ELR (cell line): ENCODE results near the gene ZNF319.

Source experiments
- DNase-seq: peaks from one replicate; pipeline ENCODE4 v3.0.0-alpha.2; 2015; ENCODE audit warnings: low read depth

ZNF319 gene

GRCh38 chr16:58037365-58038057, 37.0 kb upstream of the ZNF319 start:
- DNase-seq: no peak

- DNase-seq: no peak
These were observed 36.5 kb upstream of the ZNF319 start for GRCh38 chr16:58036943-58037342.

DNA sequence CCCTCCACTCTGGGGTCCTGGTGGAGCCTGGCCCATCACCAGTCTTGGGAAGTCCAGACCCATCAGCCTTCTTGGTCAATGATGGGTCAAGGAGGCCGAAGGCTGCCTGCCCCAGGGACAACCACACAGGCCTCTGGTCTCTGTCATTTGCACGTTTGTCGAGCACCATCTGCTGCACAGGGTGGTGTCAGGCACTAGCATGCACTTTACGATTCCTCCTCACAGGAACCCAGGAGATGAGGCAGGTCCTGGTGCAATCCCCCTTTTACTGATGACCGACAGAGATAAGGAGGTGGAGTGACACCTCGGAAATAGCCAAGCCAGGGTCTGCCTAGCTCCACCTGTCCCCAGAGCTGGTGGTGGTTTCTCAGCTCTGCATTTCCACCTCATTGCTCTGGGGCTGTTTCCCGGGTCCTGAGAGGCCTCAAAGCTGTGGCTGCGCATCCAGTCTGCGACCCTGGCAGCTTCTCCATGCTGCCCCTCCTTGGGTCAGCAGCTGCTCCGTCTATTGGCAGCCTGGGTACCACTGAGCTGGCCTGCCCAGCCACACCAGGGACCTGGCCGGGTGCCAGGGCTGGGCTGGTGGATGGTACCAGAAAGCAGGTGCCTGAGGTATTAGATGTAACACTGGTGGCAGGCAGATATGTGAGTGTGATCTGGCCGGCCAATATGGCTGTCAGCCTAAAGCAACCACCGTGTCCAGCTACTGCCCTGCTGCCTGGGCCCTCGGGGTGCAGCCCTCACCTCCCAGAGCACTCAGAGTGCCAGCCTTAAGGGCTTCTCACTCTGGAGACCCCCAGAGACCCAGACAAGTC, 35.1 kb upstream of the ZNF319 start:
- DNase-seq: no peak

GRCh38 chr16:58034774-58035173, 34.3 kb upstream of the ZNF319 start:
- DNase-seq: no peak

DNA sequence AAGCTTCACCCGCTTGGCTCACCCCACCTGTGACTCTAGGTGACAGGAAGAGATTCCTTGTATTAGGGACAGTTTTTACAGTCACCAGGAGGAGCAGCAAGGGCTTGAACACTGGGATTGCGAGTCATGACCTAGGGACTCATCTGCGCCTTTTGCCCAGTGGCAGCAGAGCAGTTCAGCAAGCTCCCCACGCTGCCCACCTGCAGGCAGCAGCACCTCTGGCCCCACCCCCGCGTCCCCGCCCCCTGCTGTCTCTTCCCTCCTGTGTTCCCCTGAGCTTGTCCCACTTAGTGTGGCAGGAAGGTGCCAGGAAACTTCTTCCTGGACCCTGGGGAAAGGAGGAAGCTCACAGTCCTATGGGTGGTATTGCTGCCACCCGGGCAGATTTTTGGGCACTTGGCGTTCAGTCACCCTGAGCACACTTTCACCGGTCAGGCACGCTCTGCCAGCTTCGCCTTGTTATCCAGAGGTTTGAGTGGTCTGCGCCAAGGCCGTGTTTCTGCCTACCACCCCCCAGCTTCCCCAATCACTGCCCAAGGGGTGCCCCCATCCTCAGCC, 33.7 kb upstream of the ZNF319 start:
- no peak for DNase-seq

DNA sequence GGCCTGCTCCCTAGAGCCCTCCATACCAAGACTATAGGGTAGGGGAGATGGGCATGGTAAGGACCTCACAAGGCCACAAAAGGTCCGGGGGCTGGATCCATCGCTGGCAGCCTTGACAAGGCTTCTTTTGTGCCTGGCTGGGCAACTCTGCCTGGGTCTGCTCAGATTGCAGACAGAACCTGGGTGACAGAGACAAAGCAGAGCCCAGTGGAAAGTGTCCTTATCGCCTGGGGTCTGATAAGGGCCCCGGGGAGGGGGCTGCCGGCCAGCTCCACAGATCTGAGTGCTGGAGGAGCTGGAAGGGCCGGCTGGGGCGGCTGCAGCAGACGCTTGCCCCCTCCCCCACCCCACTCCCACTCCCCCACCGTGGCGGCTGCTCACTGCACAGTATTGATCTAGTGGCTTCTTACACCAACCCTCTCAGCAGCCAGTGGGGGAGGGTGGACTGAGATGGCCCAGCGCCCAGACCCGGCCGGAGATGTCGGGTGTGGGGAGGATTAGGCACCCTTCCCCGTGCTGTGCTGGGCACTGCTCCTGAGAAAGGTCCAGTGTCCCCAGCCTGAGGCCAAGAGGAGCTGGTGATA, 32.3 kb upstream of the ZNF319 start:
- DNase-seq: no peak

GRCh38 chr16:58031016-58031800, 30.7 kb upstream of the ZNF319 start:
- no peak for DNase-seq

DNA sequence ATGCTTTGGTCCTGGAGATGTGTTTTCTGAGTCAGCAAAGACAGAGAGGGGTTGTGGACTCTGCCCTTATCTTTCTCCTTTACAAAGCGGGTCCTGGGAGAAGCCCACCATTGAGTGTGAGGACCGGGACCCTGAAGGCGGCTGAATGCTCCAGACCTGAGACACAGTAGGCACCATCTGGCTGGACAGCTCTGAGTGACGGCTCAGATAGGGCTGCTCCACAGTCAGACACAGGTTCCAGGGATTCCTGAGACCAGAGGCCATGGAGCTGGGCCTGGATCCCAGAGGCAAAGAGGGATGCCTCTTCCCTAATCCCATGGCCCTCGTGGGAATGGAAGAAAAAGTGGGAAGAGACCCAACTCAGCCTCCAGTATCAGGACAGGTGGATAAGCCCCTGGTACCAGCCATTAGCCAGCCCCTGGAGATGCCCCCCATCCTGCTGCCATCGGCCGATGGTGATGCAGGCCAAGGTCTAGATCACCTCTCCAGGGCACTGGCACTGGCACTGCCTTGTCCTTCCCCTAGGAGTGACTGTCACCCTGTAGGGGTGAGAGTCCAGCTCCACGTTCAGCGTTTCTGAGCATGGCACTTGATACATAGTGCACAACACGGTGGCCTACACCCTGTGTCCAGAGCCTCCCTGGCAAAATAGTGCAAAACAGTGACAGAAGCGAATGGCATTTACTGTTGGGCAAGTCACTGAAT, 29.8 kb upstream of the ZNF319 start:
- DNase-seq: no peak

- DNase-seq: no peak
These were observed 28.9 kb upstream of the ZNF319 start for GRCh38 chr16:58029410-58029809.

DNA sequence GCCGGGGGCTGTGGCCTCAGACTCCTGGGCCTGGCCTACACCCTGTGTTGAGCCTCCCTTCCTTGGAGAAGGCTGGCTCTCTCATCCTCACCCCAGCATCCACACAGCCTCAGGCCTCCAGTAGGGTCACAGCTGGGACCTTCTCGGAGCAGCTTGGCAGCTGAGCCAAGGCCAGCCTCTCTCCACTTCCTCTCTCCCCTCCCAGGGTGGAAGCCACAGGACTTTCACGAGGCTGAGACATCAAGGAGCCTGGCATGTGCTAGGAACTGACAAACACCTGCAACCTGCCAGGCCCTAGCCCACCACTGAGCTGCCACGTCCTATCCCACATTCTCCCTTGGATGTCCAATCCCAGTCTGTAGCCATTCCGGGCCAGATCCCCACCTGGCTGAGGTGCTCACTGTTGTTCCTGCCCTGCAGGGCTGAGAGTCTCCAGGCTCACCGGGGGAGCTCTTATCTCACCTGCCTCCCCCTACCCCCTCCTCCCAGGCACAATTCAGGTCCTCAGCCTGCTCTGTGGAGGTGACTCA, 28.1 kb upstream of the ZNF319 start:
- no peak for DNase-seq

DNA sequence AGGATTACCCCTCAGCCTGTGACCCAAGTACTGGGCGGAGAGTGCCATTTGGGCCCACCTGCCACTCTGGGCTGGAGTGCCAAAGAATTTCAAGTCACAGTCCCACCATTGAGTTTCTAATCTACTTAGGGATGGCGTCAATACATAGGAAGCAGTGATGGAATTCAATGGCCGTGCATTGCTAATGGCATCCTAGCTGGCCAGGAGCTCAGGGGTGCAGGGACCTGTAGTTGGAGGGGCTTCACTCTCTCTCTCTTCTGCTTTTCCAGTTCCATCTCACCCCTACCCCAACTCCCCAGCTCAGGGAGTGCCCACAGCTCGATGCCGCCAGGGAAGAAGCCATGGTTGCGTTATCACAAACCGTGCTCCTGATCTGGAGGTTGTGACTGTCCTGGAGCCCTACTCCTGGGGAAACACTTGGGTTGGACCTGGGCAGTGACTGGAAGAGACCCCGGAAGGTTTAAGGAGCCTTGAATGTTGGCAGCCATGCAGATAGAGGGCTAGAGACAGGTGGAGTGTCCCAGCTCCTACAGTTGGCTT, 27.5 kb upstream of the ZNF319 start:
- DNase-seq: no peak

DNA sequence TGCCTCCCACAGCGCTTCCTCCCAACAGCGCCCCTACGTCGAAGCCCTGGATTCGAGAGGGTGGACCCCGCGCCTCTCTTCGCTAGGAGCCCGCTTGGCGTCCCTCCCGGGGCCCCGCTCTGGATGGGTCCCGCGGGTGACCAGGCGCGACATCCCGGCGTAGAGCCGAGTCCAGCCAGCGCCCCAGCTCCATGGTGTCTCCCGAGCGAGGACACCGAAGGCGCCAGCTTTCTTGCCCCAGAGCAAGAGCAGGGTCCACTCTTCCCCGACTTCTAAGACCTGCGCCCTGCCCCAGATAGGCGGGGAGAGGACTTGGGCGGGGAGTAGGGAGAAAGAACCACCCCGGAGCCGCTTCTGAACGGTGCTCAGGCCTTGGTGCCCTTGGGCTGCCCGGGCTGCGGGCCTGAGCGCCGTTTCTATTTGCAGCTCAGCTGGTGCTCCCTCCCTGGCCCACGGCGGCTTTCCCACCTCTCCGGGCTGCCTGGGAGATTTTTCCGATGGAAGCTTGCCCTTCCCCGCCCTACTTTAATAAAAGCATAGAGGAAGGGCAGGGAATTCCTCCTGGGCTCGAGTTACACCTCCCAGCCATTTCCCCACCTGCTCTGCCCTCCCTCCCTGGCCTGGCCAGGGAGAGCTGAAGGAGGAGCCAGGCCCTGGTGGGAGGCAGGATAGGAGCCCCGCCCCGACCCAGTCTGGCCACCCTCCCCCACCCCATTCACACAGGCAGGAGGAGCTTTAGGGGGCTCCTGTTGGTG, 26.9 kb upstream of the ZNF319 start:
- DNase-seq: peak; percentile 37

GRCh38 chr16:58026705-58027160, 26.3 kb upstream of the ZNF319 start:
- DNase-seq: no peak

DNA sequence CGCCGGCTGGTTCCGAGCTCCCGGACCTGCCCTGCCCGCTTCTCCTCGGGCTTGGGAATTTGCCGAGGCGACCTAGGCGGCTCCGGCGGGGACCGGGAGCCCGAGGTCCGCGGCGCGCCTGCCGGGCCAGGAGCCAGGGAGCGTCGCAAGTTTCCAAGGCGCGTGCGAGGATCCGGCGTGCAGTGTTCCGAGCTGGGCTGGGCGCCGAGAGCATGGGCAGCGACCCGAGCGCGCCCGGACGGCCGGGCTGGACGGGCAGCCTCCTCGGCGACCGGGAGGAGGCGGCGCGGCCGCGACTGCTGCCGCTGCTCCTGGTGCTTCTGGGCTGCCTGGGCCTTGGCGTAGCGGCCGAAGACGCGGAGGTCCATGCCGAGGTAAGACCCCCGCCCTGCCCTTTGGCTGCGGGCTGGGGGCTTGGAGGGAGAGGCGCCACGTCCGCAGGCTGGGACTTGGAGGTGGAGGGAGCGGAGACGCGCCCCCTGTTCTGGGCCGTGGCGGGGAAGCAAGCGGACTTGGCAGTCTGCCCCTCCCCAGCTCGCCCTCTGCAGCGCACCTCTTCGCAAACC, 25.8 kb upstream of the ZNF319 start:
- peak; percentile 69 for DNase-seq

DNA sequence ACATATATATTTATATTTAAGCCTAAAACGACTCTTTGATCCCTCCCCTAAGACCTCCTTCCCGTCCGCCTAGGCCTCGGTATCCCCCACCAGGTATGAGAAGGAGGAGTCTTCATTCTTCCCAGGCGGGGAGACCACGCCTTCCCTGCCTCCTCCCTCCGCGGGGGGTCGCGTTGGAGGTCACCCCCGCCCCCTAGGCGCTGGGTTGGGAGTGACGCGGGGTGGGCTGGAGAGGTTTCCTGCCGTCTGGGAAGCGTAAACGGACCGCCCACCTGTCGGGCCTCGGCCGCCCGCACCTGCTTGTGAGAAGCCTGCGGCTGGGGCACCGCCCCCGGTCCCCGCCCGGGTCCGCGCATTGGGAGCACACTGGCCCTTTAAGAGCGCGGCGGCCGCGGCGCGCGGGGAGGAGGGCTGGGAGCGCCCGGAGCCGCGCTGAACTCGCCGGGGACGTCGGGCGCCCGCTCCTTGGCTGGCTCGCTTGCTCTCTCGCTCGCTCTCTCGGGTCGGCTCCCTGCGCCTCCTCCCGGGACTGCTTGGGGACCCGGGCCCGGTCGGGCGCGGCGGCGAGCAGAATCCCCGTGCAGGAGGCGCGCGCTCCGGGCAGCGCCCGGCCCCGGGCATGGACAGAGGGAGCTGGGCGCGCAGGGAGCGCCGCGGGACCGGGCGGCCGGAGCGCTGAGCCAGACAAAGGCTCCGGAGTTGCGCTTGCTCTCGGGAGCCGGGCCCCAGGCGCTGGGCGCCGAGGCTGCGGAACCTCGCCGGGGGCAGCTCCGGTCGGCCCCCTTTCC, 25.1 kb upstream of the ZNF319 start, which contains the start of gene MMP15:
Gene MMP15 (plus strand): TSS at position 404 of the 788 bp plus-strand sequence. CDS start 597 bp downstream, outside the sequence.
- DNase-seq: peak; percentile 65

- no peak for DNase-seq
These were observed 24.2 kb upstream of the ZNF319 start for GRCh38 chr16:58024486-58025350.

DNA sequence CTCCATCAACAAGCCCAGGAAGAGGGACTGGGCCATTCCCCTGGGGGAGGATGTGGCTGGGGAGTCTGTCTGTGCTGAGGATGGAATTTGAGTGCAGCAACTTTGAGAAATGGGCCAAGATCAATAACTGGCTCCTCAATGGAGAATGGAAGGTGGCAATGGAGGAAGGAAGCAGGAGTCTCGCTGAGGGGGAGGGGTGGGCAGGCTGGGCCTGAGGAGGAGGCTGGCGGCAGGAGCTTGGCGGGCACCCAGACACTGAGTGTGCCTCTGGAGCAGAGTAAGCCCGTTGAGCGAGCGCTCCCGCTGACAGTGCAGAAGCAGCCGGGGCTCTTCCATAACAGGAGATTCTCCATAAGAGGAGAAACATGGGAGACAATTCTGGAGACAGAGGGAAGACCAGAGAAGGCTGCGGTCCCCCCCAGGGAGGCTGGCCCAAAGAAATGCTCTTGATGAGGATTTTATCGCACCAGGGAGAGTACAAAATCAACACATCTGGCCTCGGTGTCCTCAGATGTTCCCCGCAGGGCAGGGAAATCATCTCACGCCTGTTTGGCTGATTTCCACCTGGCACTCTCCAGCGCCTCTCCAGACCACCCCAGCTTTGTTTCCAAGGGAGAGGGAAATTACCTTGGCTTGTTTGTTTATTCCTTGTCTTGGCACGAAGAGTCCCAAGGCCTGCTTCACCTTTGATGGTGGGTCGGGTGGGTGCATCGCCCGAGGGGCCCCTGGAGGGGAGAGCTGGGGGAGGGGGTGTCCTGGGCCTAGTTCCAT, 22.3 kb upstream of the ZNF319 start:
- DNase-seq: peak; percentile 65
